Hepatocyte (in vitro differentiated cells): ENCODE results near the gene HMCN1. TPM values are rescaled to one million over a fixed set of nuclear protein-coding genes. Genes with fewer than 3 reads are reported as not detected.

Experiments used
- DNase-seq: peaks from one replicate; pipeline ENCODE4 v3.0.0-alpha.2; 2016; ENCODE audit warnings: low spot score
- H2AFZ ChIP-seq: fragments of 200-600 bp; sonication (generic); 2 replicates; pipeline ENCODE4 v1.6.0; 2016; ENCODE audit warnings: antibody characterized with exemption, mild to moderate bottlenecking
- H3K27ac ChIP-seq: fragments of 200-600 bp; sonication (generic); 2 replicates; pipeline ENCODE4 v1.5.1; 2016; ENCODE audit warnings: mild to moderate bottlenecking
- H3K27me3 ChIP-seq: fragments of 200-600 bp; sonication (generic); 2 replicates; pipeline ENCODE4 v1.6.1; 2016
- H3K36me3 ChIP-seq: fragments of 200-600 bp; sonication (generic); replicated peaks from 2 replicates; pipeline ENCODE4 v1.5.1; 2016; ENCODE audit warnings: low read depth; ENCODE audit not compliant: insufficient read depth
- H3K4me1 ChIP-seq: fragments of 200-600 bp; sonication (generic); 2 replicates; pipeline ENCODE4 v1.5.1; 2016; ENCODE audit warnings: mild to moderate bottlenecking, moderate library complexity; ENCODE audit not compliant: insufficient read depth
- H3K4me2 ChIP-seq: fragments of 200-600 bp; sonication (generic); 2 replicates; pipeline ENCODE4 v1.6.0; 2016
- H3K4me3 ChIP-seq: fragments of 200-600 bp; sonication (generic); 2 replicates; pipeline ENCODE4 v1.5.1; 2016; ENCODE audit warnings: mild to moderate bottlenecking
- H3K79me2 ChIP-seq: fragments of 200-600 bp; sonication (generic); 2 replicates; pipeline ENCODE4 v1.6.0; 2017; ENCODE audit warnings: mild to moderate bottlenecking
- H3K9me2 ChIP-seq: fragments of 200-600 bp; sonication (generic); replicated peaks from 2 replicates; pipeline ENCODE4 v1.6.0; 2017; ENCODE audit warnings: mild to moderate bottlenecking; ENCODE audit not compliant: insufficient read depth
- H3K9me3 ChIP-seq: fragments of 200-600 bp; sonication (generic); 2 replicates; pipeline ENCODE4 v1.5.1; 2016; ENCODE audit warnings: low read depth, mild to moderate bottlenecking
- H4K20me1 ChIP-seq: fragments of 200-600 bp; sonication (generic); 2 replicates; pipeline ENCODE4 v1.6.0; 2016; ENCODE audit warnings: mild to moderate bottlenecking; ENCODE audit not compliant: insufficient read depth, poor library complexity, severe bottlenecking
- CTCF ChIP-seq: fragments of 200-600 bp; sonication (generic); IDR thresholded peaks from 2 replicates; pipeline ENCODE4 v1.5.1; 2016; ENCODE audit warnings: antibody characterized with exemption, mild to moderate bottlenecking; ENCODE audit not compliant: poor library complexity
- EZH2 ChIP-seq: fragments of 200-600 bp; sonication (generic); IDR thresholded peaks from 2 replicates; pipeline ENCODE4 v1.6.1; 2016; ENCODE audit warnings: antibody characterized with exemption, mild to moderate bottlenecking, borderline replicate concordance
- EZH2phosphoT487 ChIP-seq: fragments of 200-600 bp; sonication (generic); IDR thresholded peaks from one replicate; pipeline ENCODE4 v1.6.1; 2018; ENCODE audit warnings: antibody characterized with exemption, mild to moderate bottlenecking, low read depth, moderate library complexity; ENCODE audit not compliant: unreplicated experiment, severe bottlenecking
- WGBS: methylation state at CpG from one replicate; pipeline ENCODE4 v1.1.6; 2016; ENCODE audit warnings: low lambda C conversion rate; ENCODE audit errors: missing lambda C conversion rate; 5-methylcytosine and 5-hydroxymethylcytosine counted together
- polyA plus RNA-seq: library from polyadenylated mRNA; unstranded; fragments of >200 nt; fragmentation: Nextera tagmentation; extraction: Ambion mirVana; gene quantifications from 2 replicates; pipeline ENCODE4 v1.2.1, GENCODE V29; 2016
- total RNA-seq: library from RNA; depleted of rRNA; stranded (reverse); fragments of >200 nt; gene quantifications from 2 replicates; pipeline ENCODE4 v1.2.3, GENCODE V29; 2014

The HMCN1 gene
- total and polyA plus RNA-seq, 2 experiments from 2014 or later: 2.3 to 13.4 TPM

DNA sequence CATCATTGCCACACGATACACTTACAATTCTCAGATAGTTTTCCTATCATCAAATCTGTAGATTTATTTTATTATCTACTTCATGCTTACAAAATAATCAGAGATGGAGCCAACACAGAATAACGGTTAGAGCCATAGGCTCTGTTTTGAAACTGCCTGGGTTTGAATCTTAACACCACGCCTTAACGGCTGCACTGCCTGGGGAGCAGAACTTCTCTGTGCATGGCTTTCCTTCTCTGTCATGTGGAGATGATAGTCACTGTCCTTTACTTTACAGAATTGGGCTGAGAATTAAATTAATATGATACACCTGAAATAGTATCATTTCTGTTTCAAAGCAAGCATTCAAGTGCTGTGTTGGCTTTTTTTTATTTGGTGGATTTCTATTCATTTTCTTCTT lies 177.8 kb downstream of the HMCN1 start:
- Histone ChIP-seq H3K27ac (no peak overlapping the region), H3K79me2 (no peaks in the 10 kb centered on the region), H3K36me3 (no peaks in the 10 kb centered on the region), H4K20me1 (no peaks in the 10 kb centered on the region), H3K27me3 (no peaks in the 10 kb centered on the region), H3K9me3 (no peaks in the 10 kb centered on the region), H3K4me2 (no peak overlapping the region), H3K4me1 (no peaks in the 10 kb centered on the region), H2AFZ (no peak overlapping the region), H3K9me2 (no peaks in the 10 kb centered on the region), H3K4me3 (no peak overlapping the region)
- 59% methylated on average over 4 of the region's 4 CpGs for WGBS
- DNase-seq: no peak
- no peak for TF ChIP-seq EZH2phosphoT487
- no peak for TF ChIP-seq EZH2
- no peak for TF ChIP-seq CTCF

GRCh38 chr1:185912504-185912903 lies 178.3 kb downstream of the HMCN1 start:
- Histone ChIP-seq H3K27me3 (no peaks in the 10 kb centered on the region), H4K20me1 (no peaks in the 10 kb centered on the region), H2AFZ (no peak overlapping the region), H3K4me3 (no peak overlapping the region), H3K27ac (no peak overlapping the region), H3K4me2 (no peak overlapping the region), H3K36me3 (no peaks in the 10 kb centered on the region), H3K4me1 (no peaks in the 10 kb centered on the region), H3K79me2 (no peaks in the 10 kb centered on the region), H3K9me3 (no peaks in the 10 kb centered on the region), H3K9me2 (no peaks in the 10 kb centered on the region)
- 10% methylated on average over 2 of the region's 2 CpGs for WGBS
- DNase-seq: no peak
- TF ChIP-seq EZH2phosphoT487 (no peak), CTCF (no peak)

GRCh38 chr1:185914089-185914488 lies 179.9 kb downstream of the HMCN1 start:
- Histone ChIP-seq H3K36me3 (no peaks in the 10 kb centered on the region), H3K4me2 (no peak overlapping the region), H3K9me2 (no peaks in the 10 kb centered on the region), H3K27me3 (no peaks in the 10 kb centered on the region), H3K79me2 (no peaks in the 10 kb centered on the region), H3K27ac (no peak overlapping the region), H2AFZ (no peak overlapping the region), H4K20me1 (no peaks in the 10 kb centered on the region), H3K9me3 (no peaks in the 10 kb centered on the region), H3K4me1 (no peaks in the 10 kb centered on the region), H3K4me3 (no peak overlapping the region)
- no peak for TF ChIP-seq CTCF
- WGBS: 78% methylated on average over 1 of the region's 1 CpG
- no peak for DNase-seq

DNA sequence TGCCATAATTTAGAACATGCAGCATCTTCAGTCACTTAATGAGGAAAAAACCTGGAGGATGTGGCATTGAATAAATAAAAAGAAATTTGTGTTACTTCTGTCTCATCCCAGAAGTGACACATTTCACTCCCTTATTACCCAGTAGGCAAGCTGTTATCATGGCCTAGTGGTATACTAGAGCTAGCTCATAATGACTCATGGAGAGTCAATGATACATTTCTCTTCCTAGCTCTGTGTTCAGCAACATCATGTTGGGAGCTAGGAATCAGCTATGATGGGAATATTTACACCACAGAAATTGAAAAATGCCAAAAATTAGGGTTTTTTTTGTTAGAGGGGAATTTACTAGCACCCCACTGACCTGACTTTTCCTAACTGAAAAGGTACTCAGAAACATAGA lies 182.7 kb downstream of the HMCN1 start:
- no peak for DNase-seq
- Histone ChIP-seq H3K9me3 (no peaks in the 10 kb centered on the region), H3K4me1 (no peaks in the 10 kb centered on the region), H3K9me2 (no peaks in the 10 kb centered on the region), H3K79me2 (no peaks in the 10 kb centered on the region), H3K27me3 (no peaks in the 10 kb centered on the region), H3K4me2 (no peak overlapping the region), H3K4me3 (no peak overlapping the region), H2AFZ (no peak overlapping the region), H3K36me3 (no peaks in the 10 kb centered on the region), H4K20me1 (no peaks in the 10 kb centered on the region), H3K27ac (no peak overlapping the region)
- TF ChIP-seq EZH2phosphoT487 (no peak), CTCF (no peak), EZH2 (no peak)
